Activated T-cell treated with anti-CD3 and anti-CD28 coated beads for 48 hours (primary cell): ENCODE results near the gene AADACL3.

Experiments used
- DNase-seq: peaks from one replicate; pipeline ENCODE4 v3.0.0-alpha.2; 2020; ENCODE audit warnings: low read depth

AADACL3 gene

GRCh38 chr1:12769031-12769430 is 53.1 kb downstream of the AADACL3 start:
- no peak for DNase-seq

GRCh38 chr1:12769976-12770505 is 54.1 kb downstream of the AADACL3 start:
- no peak for DNase-seq

- DNase-seq: no peak
Measured at GRCh38 chr1:12770620-12771019, 54.7 kb downstream of the AADACL3 start.

- no peak for DNase-seq
Measured at GRCh38 chr1:12771186-12771585, 55.3 kb downstream of the AADACL3 start.

GRCh38 chr1:12772520-12772919 is 56.6 kb downstream of the AADACL3 start:
- DNase-seq: no peak

- no peak for DNase-seq
Measured at GRCh38 chr1:12773438-12773837, 57.5 kb downstream of the AADACL3 start, which contains the start of gene PRAMEF12. Gene PRAMEF12 (plus strand): TSS chr1:12773738. CDS start chr1:12774868, 1,130 bp downstream.

GRCh38 chr1:12774801-12775345 is 59.0 kb downstream of the AADACL3 start:
- DNase-seq: no peak

- no peak for DNase-seq
Measured at GRCh38 chr1:12775443-12775842, 59.5 kb downstream of the AADACL3 start.

- DNase-seq: no peak
Measured at GRCh38 chr1:12776801-12777557, 61.1 kb downstream of the AADACL3 start.
